ENCODE results near the gene NAPSA. TPM values are rescaled to one million over a fixed set of nuclear protein-coding genes. Genes with fewer than 3 reads are reported as not detected.

The NAPSA gene
- total and polyA plus RNA-seq, 8 donors: 21.2 to 3,296 (median 39.3) TPM

- ATAC-seq: peak; percentile 58
- intact Hi-C loops (cut with DNase I): no loop called here
- H3K4me3 ChIP-seq: peak overlapping the region in 1 of 2 donors; percentile 26
- no peaks in the 10 kb centered on the region for H3K9me3 ChIP-seq
- peak in 3 of 4 donors; percentile 64 to 89 (median 78) for DNase-seq
- H3K27ac ChIP-seq: no peak overlapping the region
- H3K27me3 ChIP-seq: peaks cover 11 to 65% of the 10 kb centered on the region in 2 donors
- TF ChIP-seq CTCF (IDR thresholded peaks at IDR 0.05): no peak
- no peaks in the 10 kb centered on the region for H3K36me3 ChIP-seq
- peaks cover 0 to 43% of the 10 kb centered on the region in 2 donors for H3K4me1 ChIP-seq
These were observed 39.9 kb downstream of the NAPSA start for GRCh38 chr19:50325310-50326100.

- H3K4me1 ChIP-seq: peaks cover 0 to 32% of the 10 kb centered on the region in 2 donors
- TF ChIP-seq CTCF (IDR thresholded peaks at IDR 0.05): no peak
- no peak overlapping the region for H3K4me3 ChIP-seq
- intact Hi-C loops (cut with DNase I): no loop called here
- ATAC-seq (no peak), DNase-seq (no peak)
- no peaks in the 10 kb centered on the region for H3K9me3 ChIP-seq
- peaks cover 11 to 54% of the 10 kb centered on the region in 2 donors for H3K27me3 ChIP-seq
- H3K36me3 ChIP-seq: no peaks in the 10 kb centered on the region
- no peak overlapping the region for H3K27ac ChIP-seq
These were observed 41.1 kb downstream of the NAPSA start for GRCh38 chr19:50324331-50324730.

GRCh38 chr19:50323782-50324133 lies 41.7 kb downstream of the NAPSA start:
- TF ChIP-seq CTCF (IDR thresholded peaks at IDR 0.05): no peak
- intact Hi-C loops (cut with DNase I): no loop called here
- H3K4me1 ChIP-seq: peaks cover 0 to 32% of the 10 kb centered on the region in 2 donors

GRCh38 chr19:50322931-50323781 lies 42.3 kb downstream of the NAPSA start:
- H3K27me3 ChIP-seq: peaks cover 11 to 48% of the 10 kb centered on the region in 2 donors
- intact Hi-C loops (cut with DNase I): no loop called here
- no peaks in the 10 kb centered on the region for H3K9me3 ChIP-seq
- no peaks in the 10 kb centered on the region for H3K36me3 ChIP-seq
- no peak overlapping the region for H3K4me3 ChIP-seq
- TF ChIP-seq CTCF (IDR thresholded peaks at IDR 0.05): no peak
- ATAC-seq: no peak
- H3K4me1 ChIP-seq: peaks cover 0 to 28% of the 10 kb centered on the region in 2 donors
- no peak overlapping the region for H3K27ac ChIP-seq
- peak in 1 of 4 donors; percentile 77 for DNase-seq

More at GRCh38 chr19:50323782-50324133, 41.7 kb downstream of the NAPSA start:
- DNase-seq: no peak
- no peak overlapping the region for H3K27ac ChIP-seq
- no peak overlapping the region for H3K4me3 ChIP-seq
- no peak for ATAC-seq
- no peaks in the 10 kb centered on the region for H3K36me3 ChIP-seq
- peaks cover 11 to 53% of the 10 kb centered on the region in 2 donors for H3K27me3 ChIP-seq
- no peaks in the 10 kb centered on the region for H3K9me3 ChIP-seq

- no peaks in the 10 kb centered on the region for H3K36me3 ChIP-seq
- intact Hi-C loops (cut with DNase I): no loop called here
- H3K27ac ChIP-seq: no peak overlapping the region
- peaks cover 0 to 21% of the 10 kb centered on the region in 2 donors for H3K4me1 ChIP-seq
- no peak overlapping the region for H3K4me3 ChIP-seq
- peaks cover 6 to 40% of the 10 kb centered on the region in 2 donors for H3K27me3 ChIP-seq
- ATAC-seq (no peak), DNase-seq (peak in 1 of 4 donors; percentile 51)
- no peaks in the 10 kb centered on the region for H3K9me3 ChIP-seq
- TF ChIP-seq CTCF (IDR thresholded peaks at IDR 0.05): no peak
These were observed 43.2 kb downstream of the NAPSA start for GRCh38 chr19:50322234-50322633.

All from left lung (tissue), 10 donors.